Putamen (tissue), 1 donor: Measurements from ENCODE around the gene PRKAG2.

Experiments used
- DNase-seq: peaks from one replicate; pipeline ENCODE4 v3.0.0-alpha.2; 2016; ENCODE audit warnings: low spot score

The PRKAG2 gene

DNA sequence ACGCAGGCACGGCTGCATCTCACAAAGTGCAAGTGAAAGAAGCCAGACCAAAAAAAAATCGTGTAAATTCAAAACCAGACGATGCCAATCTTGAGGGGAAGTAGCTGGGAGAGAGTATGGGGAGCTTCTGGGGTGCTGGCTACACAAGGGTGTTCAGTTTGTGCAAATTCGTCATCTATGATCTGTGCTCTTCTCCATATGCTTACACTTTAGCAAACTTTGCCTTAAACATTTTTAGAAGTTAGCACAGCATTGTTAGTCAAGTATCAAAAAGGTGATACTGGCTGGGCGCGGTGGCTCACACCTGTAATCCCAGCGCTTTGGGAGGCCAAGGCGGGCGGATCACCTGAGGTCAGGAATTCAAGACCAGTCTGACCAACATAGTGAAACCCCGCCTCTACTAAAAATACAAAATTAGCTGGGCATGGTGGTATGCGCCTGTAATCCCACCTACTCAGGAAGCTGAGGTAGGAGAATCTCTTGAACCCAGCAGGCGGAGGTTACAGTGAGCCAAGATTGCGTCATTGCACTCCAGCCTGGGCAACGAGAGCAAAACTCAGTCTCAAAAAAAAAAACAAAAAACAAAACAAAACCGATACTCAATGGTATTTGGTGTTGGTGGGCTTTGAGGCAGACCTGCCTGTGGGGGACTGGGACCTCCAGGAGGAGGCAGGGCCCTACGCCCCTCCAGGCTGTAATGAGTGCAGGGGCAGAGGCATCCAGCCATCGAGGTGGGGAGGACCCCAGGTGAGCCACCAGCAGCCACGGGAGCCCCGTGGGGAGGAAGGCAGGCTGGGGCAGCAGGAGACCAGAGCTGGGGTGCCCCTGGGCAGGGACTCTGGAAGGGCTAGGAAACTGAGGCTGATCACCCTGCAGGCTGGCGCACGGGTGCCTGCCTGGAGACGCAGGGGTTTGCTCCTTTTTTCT lies 150.0 kb downstream of the PRKAG2 start:
- DNase-seq, result no peak

GRCh38 chr7:151725844-151726651 lies 150.9 kb downstream of the PRKAG2 start:
- DNase-seq, result peak; percentile 64

GRCh38 chr7:151724920-151725584 lies 151.9 kb downstream of the PRKAG2 start:
- DNase-seq, result no peak

DNA sequence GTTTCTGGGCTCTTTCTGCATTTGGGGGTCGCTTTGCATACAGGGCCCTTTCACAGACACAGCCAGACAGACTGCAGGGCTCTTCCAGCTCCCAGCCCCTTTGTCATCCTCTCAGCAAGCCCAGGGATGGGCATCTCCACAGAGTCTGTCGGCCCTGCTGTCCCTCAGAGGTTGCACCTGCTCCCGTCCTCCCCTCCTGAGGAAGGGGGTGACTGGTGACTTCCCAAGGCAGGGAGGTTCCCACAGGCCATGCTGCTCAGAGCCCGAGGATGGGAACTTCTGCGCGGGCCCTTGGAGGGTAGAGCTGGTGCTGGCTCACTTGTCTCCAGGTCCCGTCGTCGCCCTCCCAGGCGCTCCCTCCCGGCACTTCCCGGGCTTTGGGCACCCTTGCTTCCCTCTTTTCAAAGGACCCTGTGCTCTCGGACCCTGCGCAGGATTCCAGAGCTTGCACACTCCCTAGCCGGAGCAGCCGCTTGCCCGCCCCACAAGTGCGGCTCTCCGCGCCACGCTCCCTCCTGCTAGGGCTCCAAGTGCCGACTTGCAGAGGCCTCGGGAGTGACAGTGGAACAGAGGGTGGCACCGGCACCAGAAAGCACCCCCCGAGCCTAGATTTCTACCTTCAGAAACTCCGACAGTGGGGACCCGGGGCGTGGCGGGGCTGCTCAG lies 152.5 kb downstream of the PRKAG2 start:
- no peak for DNase-seq

DNA sequence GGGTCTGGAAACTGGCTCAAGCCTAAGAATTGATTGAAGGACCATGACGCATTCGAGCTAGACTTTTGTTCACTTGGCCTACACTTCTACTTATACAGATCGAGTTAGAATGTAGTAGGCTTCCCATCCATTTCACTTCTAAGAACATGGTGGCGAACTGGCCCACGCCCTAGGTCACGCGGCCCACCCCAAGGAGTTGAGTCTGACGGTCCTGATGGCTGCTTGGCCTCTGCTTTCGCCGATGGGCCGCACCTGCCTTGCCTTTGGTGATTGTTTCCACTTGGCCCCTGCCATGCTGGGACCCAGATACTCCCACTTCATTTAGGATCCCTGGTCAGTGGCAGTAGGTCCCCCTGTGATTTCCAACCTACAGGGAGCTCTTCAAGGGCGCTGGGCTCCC lies 153.6 kb downstream of the PRKAG2 start:
- DNase-seq, result no peak

DNA sequence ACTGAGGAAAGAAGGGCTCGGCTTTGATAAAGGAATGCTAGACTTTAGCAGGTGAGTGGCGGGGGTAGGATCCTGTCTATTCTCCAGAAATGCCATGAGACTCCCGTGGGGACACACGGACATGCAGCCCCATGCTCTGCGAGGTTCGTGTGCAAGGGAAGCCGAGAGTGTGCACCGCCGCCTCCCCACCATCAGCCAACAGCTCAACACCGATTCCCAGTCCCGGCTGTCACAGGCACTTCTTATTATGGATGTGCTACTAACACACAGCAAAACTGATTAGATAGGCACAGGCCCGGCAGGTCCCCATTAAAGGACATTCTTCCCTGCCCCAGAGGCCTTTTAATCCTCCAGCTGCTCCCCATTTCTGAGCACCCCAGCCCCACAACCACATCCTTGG lies 154.4 kb downstream of the PRKAG2 start:
- no peak for DNase-seq

- DNase-seq, result no peak
Measured at GRCh38 chr7:151721694-151722093, 155.2 kb downstream of the PRKAG2 start.

DNA sequence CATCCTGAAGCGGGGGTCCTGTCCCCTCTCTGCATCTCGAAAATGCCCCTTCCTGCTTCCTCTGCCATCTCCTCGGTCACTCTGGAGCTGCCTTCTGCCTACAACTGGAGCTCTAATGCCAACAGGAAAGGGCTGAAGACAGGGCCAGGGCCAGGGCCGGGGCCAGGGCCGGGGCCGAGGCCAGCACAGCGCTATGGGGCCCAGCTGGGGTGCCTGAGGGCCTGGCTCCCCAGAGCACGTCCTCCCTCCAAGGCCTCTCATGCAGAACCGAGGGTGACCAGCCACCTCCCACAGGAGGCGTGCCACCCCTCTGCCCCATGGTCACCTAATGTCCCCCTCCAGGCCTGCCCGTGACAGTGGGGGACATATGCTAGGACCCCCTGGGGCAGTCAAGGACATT lies 155.7 kb downstream of the PRKAG2 start:
- DNase-seq, result no peak

GRCh38 chr7:151720280-151720679 lies 156.6 kb downstream of the PRKAG2 start:
- DNase-seq, result no peak

DNA sequence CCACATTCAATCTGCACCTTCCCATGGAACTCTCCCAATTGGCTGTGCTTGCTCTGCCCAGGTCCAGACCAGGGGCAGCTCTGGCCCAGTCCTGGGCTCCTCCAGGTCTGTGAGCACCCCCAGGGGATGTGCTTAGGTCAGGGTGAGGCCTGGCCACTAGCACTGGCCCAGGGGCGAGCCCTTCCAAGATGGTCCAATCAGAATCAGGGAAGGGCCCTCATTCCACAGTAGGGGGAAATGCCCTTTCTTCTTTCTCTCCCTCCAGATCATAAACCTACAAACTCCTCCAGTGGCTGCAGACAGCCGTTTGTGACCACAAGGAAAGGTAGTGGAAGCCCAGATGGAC lies 157.0 kb downstream of the PRKAG2 start:
- no peak for DNase-seq

- DNase-seq, result no peak
Measured at GRCh38 chr7:151719031-151719896, 157.7 kb downstream of the PRKAG2 start.

GRCh38 chr7:151717918-151718317 lies 159.0 kb downstream of the PRKAG2 start:
- no peak for DNase-seq

- DNase-seq, result no peak
Measured at GRCh38 chr7:151717415-151717814, 159.5 kb downstream of the PRKAG2 start.

DNA sequence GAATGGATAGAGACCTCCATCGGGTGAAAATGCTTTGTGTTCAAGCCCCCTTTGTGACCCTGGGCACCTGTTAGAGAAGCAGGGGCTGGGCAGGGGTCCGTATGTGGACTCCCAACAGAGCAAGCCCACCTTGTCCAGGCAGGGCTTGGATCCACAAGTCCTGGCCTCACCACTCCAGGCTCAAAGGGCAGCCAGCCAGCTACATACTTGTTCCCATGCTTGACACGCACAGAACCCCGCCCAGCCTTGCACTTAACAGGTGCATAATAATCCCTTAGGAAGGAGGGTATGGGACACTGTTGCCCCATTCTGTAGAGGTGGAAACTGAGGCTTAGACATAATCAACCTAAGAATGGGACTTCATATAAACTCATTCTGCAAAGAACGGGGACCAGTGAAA lies 160.6 kb downstream of the PRKAG2 start:
- no peak for DNase-seq

DNA sequence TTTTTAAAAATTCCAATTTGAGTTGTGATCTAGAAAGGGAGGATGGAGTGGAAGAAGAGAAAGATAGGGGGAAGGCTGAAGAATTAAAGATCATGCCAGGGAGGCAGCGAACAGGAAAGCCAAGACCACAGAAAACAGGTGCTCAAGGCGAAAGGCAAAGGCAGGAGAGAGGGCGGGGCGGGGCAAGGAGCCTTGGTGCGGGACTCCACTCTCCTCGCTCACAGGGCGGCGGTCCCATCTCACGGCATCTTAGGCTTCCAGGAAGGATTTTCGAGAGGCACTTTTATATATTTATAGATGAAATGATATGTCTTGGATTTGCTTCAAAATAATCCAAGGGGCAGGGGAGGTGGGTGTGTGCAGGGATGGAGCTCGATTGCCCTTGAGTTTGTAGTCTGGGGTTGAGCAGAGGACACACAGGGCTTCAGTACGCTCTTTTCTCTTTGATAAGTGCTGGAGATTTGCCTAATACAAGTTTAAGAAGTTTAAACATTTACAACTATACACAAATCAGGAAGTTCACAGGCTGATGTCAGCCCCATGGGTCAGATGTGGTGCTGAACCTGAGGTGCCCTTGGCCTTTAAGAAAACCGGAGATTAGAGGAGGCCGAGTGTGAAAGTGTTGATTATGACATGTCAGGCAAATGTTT lies 161.1 kb downstream of the PRKAG2 start:
- no peak for DNase-seq

GRCh38 chr7:151714201-151714600 lies 162.7 kb downstream of the PRKAG2 start:
- DNase-seq, result no peak

DNA sequence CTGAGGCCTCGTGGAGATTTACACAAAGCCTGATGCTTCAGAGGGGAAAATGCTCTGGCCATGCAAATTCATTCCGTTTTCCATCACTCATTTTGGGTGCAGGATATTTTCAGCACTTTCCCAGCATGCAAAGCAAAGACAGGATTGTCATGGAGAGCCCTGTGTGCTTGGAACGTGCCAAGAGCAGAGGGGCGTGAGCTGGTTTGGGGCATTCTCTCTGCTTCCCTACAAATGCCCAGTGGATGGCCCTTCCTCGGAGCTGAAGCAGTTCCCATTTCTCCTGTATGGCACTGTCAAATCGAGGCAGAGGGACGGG lies 164.1 kb downstream of the PRKAG2 start:
- DNase-seq, result no peak

GRCh38 chr7:151711906-151712809 lies 164.8 kb downstream of the PRKAG2 start:
- no peak for DNase-seq

DNA sequence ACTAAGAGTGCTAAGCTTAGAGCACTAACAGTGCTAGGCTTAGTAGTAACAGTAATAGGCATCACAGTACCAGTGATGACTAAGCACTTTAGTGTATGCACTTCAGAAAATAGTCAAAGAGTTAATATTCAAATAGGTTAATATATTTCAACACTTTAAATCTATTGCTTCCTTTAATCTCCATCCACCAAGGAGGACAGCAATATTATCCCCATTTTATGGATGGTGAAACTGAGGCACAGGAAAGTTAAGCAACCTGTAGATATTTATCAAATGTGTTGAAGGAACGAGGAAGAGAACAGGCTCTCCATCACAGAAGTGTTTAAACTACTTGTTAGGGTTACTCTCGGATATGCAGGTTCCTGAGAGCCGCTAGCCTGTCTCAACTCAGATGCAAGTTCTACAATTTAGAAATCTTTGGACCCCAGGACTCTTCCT lies 165.5 kb downstream of the PRKAG2 start:
- no peak for DNase-seq
